Thyroid gland (tissue), 4 donors: Measurements from ENCODE around the gene DYNC1H1.

Experiments
- POLR2A ChIP-seq, 2 donors: fragments of 450-650 bp; IDR thresholded peaks; one replicate each; pipeline ENCODE4 v1.6.1; 2017; ENCODE audit warnings: antibody characterized with exemption in 2 of 2, mild to moderate bottlenecking in 2 of 2, moderate library complexity in 1 of 2
- TF ChIP-seq, protein P1 (sequence below), 6 experiments: fragments of 200-600 bp in 3 of 6; fragments of 450-650 bp in 3 of 6; sonication (generic) in 3 of 6; IDR thresholded peaks; one replicate each; pipeline ENCODE4 v1.5.1; 2016 to 2019; ENCODE audit warnings: antibody characterized with exemption in 6 of 6, mild to moderate bottlenecking in 2 of 6, inconsistent platforms in 1 of 6, moderate library complexity in 1 of 6

DNA sequence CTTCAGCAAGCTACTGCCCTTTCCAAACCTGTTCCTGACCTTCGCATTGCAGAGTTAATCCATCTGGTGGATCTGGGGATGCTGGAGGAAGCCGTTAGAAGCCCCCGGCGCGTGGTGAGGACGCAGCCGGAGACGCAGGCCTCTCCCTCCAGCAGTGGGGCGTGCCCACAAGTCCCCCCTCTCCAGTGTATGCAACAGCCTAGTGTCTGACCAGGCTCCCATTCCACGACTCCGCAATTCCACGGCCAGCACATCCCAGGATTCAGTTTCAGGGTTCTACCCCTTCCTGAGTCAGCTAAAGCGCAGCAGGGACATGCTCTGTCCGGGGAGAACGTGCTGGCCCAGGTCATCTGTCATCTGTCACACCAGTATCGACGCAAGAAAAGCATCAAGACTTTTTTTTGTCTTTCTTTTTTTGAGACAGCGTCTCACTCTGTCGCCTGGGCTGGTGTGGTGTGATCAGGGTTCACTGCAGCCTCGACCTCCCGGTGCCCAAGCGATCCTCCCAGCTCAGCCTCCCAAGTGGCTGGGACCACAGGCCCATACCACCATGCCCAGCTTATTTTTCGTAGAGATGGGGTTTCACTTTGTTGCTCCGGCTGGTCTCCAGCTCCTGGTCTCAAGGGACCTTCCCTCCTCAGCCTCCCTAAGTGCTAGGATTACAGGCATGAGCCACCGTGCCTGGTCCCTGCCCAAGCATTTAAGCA is 8.0 kb upstream of the DYNC1H1 start:
- TF ChIP-seq, protein P1, sequence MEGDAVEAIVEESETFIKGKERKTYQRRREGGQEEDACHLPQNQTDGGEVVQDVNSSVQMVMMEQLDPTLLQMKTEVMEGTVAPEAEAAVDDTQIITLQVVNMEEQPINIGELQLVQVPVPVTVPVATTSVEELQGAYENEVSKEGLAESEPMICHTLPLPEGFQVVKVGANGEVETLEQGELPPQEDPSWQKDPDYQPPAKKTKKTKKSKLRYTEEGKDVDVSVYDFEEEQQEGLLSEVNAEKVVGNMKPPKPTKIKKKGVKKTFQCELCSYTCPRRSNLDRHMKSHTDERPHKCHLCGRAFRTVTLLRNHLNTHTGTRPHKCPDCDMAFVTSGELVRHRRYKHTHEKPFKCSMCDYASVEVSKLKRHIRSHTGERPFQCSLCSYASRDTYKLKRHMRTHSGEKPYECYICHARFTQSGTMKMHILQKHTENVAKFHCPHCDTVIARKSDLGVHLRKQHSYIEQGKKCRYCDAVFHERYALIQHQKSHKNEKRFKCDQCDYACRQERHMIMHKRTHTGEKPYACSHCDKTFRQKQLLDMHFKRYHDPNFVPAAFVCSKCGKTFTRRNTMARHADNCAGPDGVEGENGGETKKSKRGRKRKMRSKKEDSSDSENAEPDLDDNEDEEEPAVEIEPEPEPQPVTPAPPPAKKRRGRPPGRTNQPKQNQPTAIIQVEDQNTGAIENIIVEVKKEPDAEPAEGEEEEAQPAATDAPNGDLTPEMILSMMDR (IDR thresholded peaks at IDR 0.05), result no peak
- no peak for TF ChIP-seq POLR2A (IDR thresholded peaks at IDR 0.05)
